Ishikawa (cell line): ENCODE measurements around the gene ECT2.

ENCODE experiments used
- CEBPB ChIP-seq: IDR thresholded peaks from 2 replicates; pipeline ENCODE4 v1.6.1; 2012
- CREB1 ChIP-seq: IDR thresholded peaks from 2 replicates; pipeline ENCODE4 v1.6.1; 2012; ENCODE audit warnings: low read depth
- EGR1 ChIP-seq: IDR thresholded peaks from 2 replicates; pipeline ENCODE4 v1.6.1; 2012
- EP300 ChIP-seq: IDR thresholded peaks from 2 replicates; pipeline ENCODE4 v1.6.1; 2012; ENCODE audit warnings: borderline replicate concordance
- FOXM1 ChIP-seq: IDR thresholded peaks from 2 replicates; pipeline ENCODE4 v1.6.1; 2012; ENCODE audit warnings: low read depth, borderline replicate concordance
- MAX ChIP-seq: IDR thresholded peaks from 2 replicates; pipeline ENCODE4 v1.6.1; 2012
- NFIC ChIP-seq: IDR thresholded peaks from 2 replicates; pipeline ENCODE4 v1.6.1; 2012
- RAD21 ChIP-seq: IDR thresholded peaks from 2 replicates; pipeline ENCODE4 v1.6.1; 2012; ENCODE audit warnings: low read depth
- REST ChIP-seq: IDR thresholded peaks from 2 replicates; pipeline ENCODE4 v1.6.1; 2012; ENCODE audit warnings: low read depth, mild to moderate bottlenecking
- TAF1 ChIP-seq: IDR thresholded peaks from 2 replicates; pipeline ENCODE4 v1.6.1; 2012; ENCODE audit warnings: low read depth, mild to moderate bottlenecking
- TCF12 ChIP-seq: IDR thresholded peaks from 2 replicates; pipeline ENCODE4 v1.6.1; 2012; ENCODE audit warnings: low read depth
- TEAD4 ChIP-seq: IDR thresholded peaks from 2 replicates; pipeline ENCODE4 v1.6.1; 2012
- USF1 ChIP-seq: IDR thresholded peaks from 2 replicates; pipeline ENCODE4 v1.6.1; 2012
- YY1 ChIP-seq: IDR thresholded peaks from 2 replicates; pipeline ENCODE4 v1.6.1; 2012; ENCODE audit warnings: low read depth
- ZBTB7A ChIP-seq: IDR thresholded peaks from 2 replicates; pipeline ENCODE4 v1.6.1; 2012; ENCODE audit warnings: low read depth

Gene ECT2

DNA sequence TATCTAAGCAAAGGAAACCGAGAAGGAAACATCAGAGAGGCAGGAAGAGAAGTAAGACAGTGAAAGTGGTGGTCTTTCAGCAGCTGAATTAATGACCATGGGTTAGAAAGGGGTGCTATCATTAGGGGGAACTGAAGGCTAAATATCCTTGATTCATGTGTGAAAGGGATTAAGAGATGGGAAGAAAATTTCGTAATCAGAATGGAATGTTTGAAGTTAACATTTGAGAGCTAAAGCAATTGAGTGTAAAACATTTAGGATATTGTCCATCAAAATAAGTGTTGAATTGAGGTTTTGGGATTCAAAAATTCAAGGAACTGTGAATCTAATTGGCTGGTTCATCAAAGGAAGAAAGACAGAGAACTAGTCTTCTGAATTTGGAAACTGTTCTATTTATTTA is 4.1 kb upstream of the ECT2 start:
- no peak for TF ChIP-seq TAF1

DNA sequence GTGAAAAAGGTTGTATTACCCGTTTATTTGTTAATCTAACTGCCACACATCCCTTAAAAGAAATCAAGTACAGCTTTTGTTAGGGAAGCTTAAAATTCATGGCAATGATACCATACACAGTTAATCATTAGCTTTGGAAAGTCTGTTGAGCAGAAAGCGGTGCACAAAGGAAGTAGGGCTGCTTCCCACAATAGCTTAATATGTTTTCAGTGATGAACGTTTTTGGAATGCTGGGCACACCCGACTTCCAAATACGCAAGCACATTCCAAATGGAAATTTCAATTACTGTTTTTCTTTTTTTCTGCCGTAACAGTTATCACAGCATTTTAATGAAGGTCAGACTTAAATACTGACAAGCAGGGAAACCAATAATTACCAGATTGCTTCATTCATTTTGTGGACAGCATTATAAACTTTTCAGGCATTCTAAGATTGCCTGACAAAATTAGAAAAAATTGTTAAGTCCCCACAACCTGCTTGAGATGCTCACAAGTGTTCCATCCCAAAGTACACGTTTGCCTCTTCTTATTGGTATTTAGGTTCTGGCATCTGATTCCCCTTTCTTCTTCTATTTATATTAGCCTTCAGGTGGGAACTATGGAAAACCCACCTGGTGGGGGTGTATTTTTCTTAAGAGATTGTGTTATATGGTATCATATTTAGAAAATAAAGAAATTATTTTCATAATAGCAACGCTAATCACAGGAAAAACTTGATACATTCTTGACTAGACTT is 1.1 kb upstream of the ECT2 start:
- TF ChIP-seq TCF12 (peak; percentile 27; the same call in 1 of the 2 replicates), TEAD4 (peak; percentile 79), MAX (no peak), CREB1 (no peak), EGR1 (no peak)

DNA sequence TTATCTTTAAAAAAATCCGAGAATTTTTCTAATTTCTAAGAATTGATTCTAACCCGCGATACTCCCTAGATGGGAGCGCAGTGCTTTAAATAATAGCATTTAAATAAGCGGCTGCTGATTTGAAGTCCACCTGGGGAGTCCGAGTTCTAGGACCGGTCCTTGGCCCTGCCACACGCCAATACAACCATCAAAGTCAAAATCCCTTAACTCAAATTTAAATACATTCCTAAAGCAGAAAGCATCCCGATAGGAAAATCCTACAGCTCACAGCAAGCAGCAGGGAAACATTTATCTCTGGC is 508 bp upstream of the ECT2 start:
- TF ChIP-seq MAX, result no peak
- TF ChIP-seq YY1, result no peak
- no peak for TF ChIP-seq TEAD4
- no peak for TF ChIP-seq REST

- TF ChIP-seq REST (no peak), MAX (no peak), TCF12 (no peak), TAF1 (no peak), EGR1 (no peak), CEBPB (no peak), USF1 (no peak), ZBTB7A (no peak), TEAD4 (no peak), FOXM1 (no peak), EP300 (no peak), CREB1 (no peak), RAD21 (no peak), YY1 (no peak)
These were observed 714 bp downstream of the ECT2 start for GRCh38 chr3:172751175-172751704.

DNA sequence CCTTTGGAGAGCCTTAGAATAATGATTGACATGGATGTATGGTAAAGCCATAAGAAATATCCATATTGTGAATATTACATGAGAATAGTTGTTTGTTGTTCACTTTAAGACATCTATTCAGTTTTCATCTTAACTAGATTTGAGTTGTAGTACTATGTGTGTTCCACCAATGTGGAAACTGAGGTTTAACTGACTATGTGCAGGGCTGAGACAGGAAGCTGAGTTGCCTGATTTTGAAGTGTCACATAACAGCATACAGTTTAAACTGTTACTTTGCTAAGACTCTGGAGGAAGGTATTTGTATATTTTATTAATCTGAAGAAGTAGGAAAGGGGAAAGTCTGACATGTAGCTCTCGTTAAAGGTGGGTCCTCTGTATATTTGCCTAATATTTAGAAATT is 2.1 kb downstream of the ECT2 start:
- TF ChIP-seq YY1 (no peak), ZBTB7A (no peak), TEAD4 (no peak), MAX (no peak), CEBPB (no peak), RAD21 (no peak), TCF12 (no peak), USF1 (no peak), EP300 (no peak), CREB1 (no peak), NFIC (no peak), TAF1 (no peak), FOXM1 (no peak), EGR1 (no peak), REST (no peak)
